ENCODE measurements around the gene TOLLIP. TPM values are rescaled to one million over a fixed set of nuclear protein-coding genes. Genes with fewer than 3 reads are reported as not detected.

The TOLLIP gene
- total RNA-seq, 2 experiments from 2014 or later: 36.7 to 37.5 TPM

GRCh38 chr11:1317993-1318392, 8.6 kb upstream of the TOLLIP start:
- Mint-ChIP-seq H3K9me3 (peaks cover 4% of the 10 kb centered on the region), H3K4me3 (no peak overlapping the region), H3K27ac (no peak overlapping the region), H3K27me3 (peaks cover 14% of the 10 kb centered on the region), H3K4me1 (peaks cover 4% of the 10 kb centered on the region), H3K36me3 (peaks cover 5% of the 10 kb centered on the region)
- POLR2A ChIA-PET: interaction anchor here (0.7 kb wide), 1 partner anchor 623 kb away, joined by 3 read pairs; no protein-coding TSS in a partner anchor
- ATAC-seq (ENCODE audit: low read depth): no peak
- DNase-seq: no peak

- Mint-ChIP-seq H3K27ac (no peak overlapping the region), H3K9me3 (peaks cover 5% of the 10 kb centered on the region), H3K36me3 (peaks cover 5% of the 10 kb centered on the region), H3K27me3 (peaks cover 17% of the 10 kb centered on the region), H3K4me3 (no peak overlapping the region), H3K4me1 (peaks cover 4% of the 10 kb centered on the region)
- no peak for ATAC-seq (ENCODE audit: low read depth)
- POLR2A ChIA-PET: interaction anchor here (0.7 to 1.0 kb wide), 2 partner anchors 76 to 623 kb away, joined by 3 read pairs; no protein-coding TSS in a partner anchor
- DNase-seq: no peak
Measured at GRCh38 chr11:1317432-1317831, 8.0 kb upstream of the TOLLIP start.

- H3K9me3 Mint-ChIP-seq: peaks cover 8% of the 10 kb centered on the region
- peak overlapping the region; percentile 79 for H3K4me3 Mint-ChIP-seq
- DNase-seq (peak; percentile 67), ATAC-seq (ENCODE audit: low read depth) (no peak)
- H3K36me3 Mint-ChIP-seq: peaks cover 10% of the 10 kb centered on the region
- POLR2A ChIA-PET: interaction anchor here (1.5 kb wide), 1 partner anchor 25 kb away, joined by 7 read pairs; no protein-coding TSS in a partner anchor
- peaks cover 28% of the 10 kb centered on the region for H3K4me1 Mint-ChIP-seq
- peak overlapping the region; percentile 94 for H3K27ac Mint-ChIP-seq
- peaks cover 17% of the 10 kb centered on the region for H3K27me3 Mint-ChIP-seq
Measured at GRCh38 chr11:1310772-1311468, 1.5 kb upstream of the TOLLIP start.

GRCh38 chr11:1310318-1310687, 871 bp upstream of the TOLLIP start:
- peaks cover 10% of the 10 kb centered on the region for H3K36me3 Mint-ChIP-seq
- H3K27me3 Mint-ChIP-seq: peaks cover 12% of the 10 kb centered on the region
- DNase-seq (no peak), ATAC-seq (ENCODE audit: low read depth) (no peak)
- peak overlapping the region; percentile 79 for H3K4me3 Mint-ChIP-seq
- H3K27ac Mint-ChIP-seq: peak overlapping the region; percentile 94
- POLR2A ChIA-PET: interaction anchor here (1.4 to 1.9 kb wide), 4 partner anchors 23 to 79 kb away, joined by 6 to 18 read pairs (median 12); partner anchors contain the start of gene BRSK2
- H3K9me3 Mint-ChIP-seq: peaks cover 8% of the 10 kb centered on the region
- H3K4me1 Mint-ChIP-seq: peaks cover 28% of the 10 kb centered on the region

GRCh38 chr11:1308743-1309497, 512 bp downstream of the TOLLIP start:
- ATAC-seq (ENCODE audit: low read depth): peak; percentile 28
- Mint-ChIP-seq H3K9me3 (peaks cover 8% of the 10 kb centered on the region), H3K4me3 (peak overlapping the region; percentile 79), H3K4me1 (peaks cover 29% of the 10 kb centered on the region), H3K27me3 (peaks cover 7% of the 10 kb centered on the region), H3K27ac (peak overlapping the region; percentile 62), H3K36me3 (peaks cover 10% of the 10 kb centered on the region)
- no peak for DNase-seq
- POLR2A ChIA-PET: interaction anchor here (0.7 to 1.9 kb wide), 8 partner anchors 11 to 80 kb away, joined by 3 to 18 read pairs (median 6); partner anchors contain the start of gene BRSK2

- DNase-seq (no peak), ATAC-seq (ENCODE audit: low read depth) (no peak)
- H3K27ac Mint-ChIP-seq: peak overlapping the region; percentile 62
- H3K36me3 Mint-ChIP-seq: peaks cover 5% of the 10 kb centered on the region
- POLR2A ChIA-PET: interaction anchor here (1.0 kb wide), 1 partner anchor 31 kb away, joined by 5 read pairs; no protein-coding TSS in a partner anchor
- H3K9me3 Mint-ChIP-seq: peaks cover 7% of the 10 kb centered on the region
- H3K4me3 Mint-ChIP-seq: peak overlapping the region; percentile 61
- H3K27me3 Mint-ChIP-seq: peaks cover 6% of the 10 kb centered on the region
- peaks cover 29% of the 10 kb centered on the region for H3K4me1 Mint-ChIP-seq
Measured at GRCh38 chr11:1307998-1308742, 1.3 kb downstream of the TOLLIP start.

- Mint-ChIP-seq H3K9me3 (peaks cover 5% of the 10 kb centered on the region), H3K4me3 (peak overlapping the region; percentile 53), H3K4me1 (peaks cover 29% of the 10 kb centered on the region), H3K27ac (peak overlapping the region; percentile 48), H3K27me3 (peaks cover under 1% of the 10 kb centered on the region), H3K36me3 (peaks cover 5% of the 10 kb centered on the region)
- POLR2A ChIA-PET: no interaction called here
- no peak for DNase-seq
- no peak for ATAC-seq (ENCODE audit: low read depth)
Measured at GRCh38 chr11:1307163-1307870, 2.1 kb downstream of the TOLLIP start.

GRCh38 chr11:1306186-1307162, 3.0 kb downstream of the TOLLIP start:
- peak overlapping the region; percentile 53 for H3K4me3 Mint-ChIP-seq
- peaks cover 28% of the 10 kb centered on the region for H3K4me1 Mint-ChIP-seq
- H3K27ac Mint-ChIP-seq: peak overlapping the region; percentile 54
- POLR2A ChIA-PET: no interaction called here
- DNase-seq (no peak), ATAC-seq (ENCODE audit: low read depth) (no peak)
- no peaks in the 10 kb centered on the region for H3K9me3 Mint-ChIP-seq
- peaks cover 4% of the 10 kb centered on the region for H3K36me3 Mint-ChIP-seq
- H3K27me3 Mint-ChIP-seq: no peaks in the 10 kb centered on the region

- H3K27me3 Mint-ChIP-seq: no peaks in the 10 kb centered on the region
- POLR2A ChIA-PET: no interaction called here
- no peak for DNase-seq
- H3K36me3 Mint-ChIP-seq: no peaks in the 10 kb centered on the region
- H3K27ac Mint-ChIP-seq: no peak overlapping the region
- H3K4me1 Mint-ChIP-seq: peaks cover 19% of the 10 kb centered on the region
- no peak overlapping the region for H3K4me3 Mint-ChIP-seq
- no peaks in the 10 kb centered on the region for H3K9me3 Mint-ChIP-seq
- ATAC-seq (ENCODE audit: low read depth): no peak
Measured at GRCh38 chr11:1305501-1306056, 3.9 kb downstream of the TOLLIP start.

- Mint-ChIP-seq H3K36me3 (no peaks in the 10 kb centered on the region), H3K9me3 (no peaks in the 10 kb centered on the region), H3K4me1 (peaks cover 17% of the 10 kb centered on the region), H3K27me3 (no peaks in the 10 kb centered on the region), H3K4me3 (no peak overlapping the region), H3K27ac (no peak overlapping the region)
- ATAC-seq (ENCODE audit: low read depth): no peak
- POLR2A ChIA-PET: no interaction called here
- DNase-seq: no peak
Measured at GRCh38 chr11:1305063-1305495, 4.4 kb downstream of the TOLLIP start.

- POLR2A ChIA-PET: no interaction called here
- Mint-ChIP-seq H3K36me3 (no peaks in the 10 kb centered on the region), H3K9me3 (no peaks in the 10 kb centered on the region), H3K4me1 (peaks cover 17% of the 10 kb centered on the region), H3K4me3 (no peak overlapping the region), H3K27me3 (no peaks in the 10 kb centered on the region), H3K27ac (no peak overlapping the region)
- DNase-seq: no peak
- ATAC-seq (ENCODE audit: low read depth): no peak
Measured at GRCh38 chr11:1304380-1304779, 5.1 kb downstream of the TOLLIP start.

All from activated naive CD8-positive, alpha-beta T cell treated with anti-CD3 and anti-CD28 coated beads, Interleukin-2, amount 10 ng/mL, durations not matched to agents 7 days and 5 days (primary cell).